Stimulated activated CD4-positive, alpha-beta T cell treated with anti-CD3 and anti-CD28 coated beads, TNF-alpha, amount 100 ng/mL, for 1 hour (primary cell): Measurements from ENCODE around the gene SCAMP3.
"Not testable (repeated sequence)": the region's sequence is repeated elsewhere in the genome, so short reads cannot be mapped to it uniquely, and the experiment has no call there.

ENCODE experiments used
- DNase-seq, 3 donors: peaks; one replicate each; pipeline ENCODE4 v3.0.0-alpha.2; 2020; ENCODE audit warnings: low read depth in 3 of 3, low spot score in 1 of 3

The SCAMP3 gene

DNA sequence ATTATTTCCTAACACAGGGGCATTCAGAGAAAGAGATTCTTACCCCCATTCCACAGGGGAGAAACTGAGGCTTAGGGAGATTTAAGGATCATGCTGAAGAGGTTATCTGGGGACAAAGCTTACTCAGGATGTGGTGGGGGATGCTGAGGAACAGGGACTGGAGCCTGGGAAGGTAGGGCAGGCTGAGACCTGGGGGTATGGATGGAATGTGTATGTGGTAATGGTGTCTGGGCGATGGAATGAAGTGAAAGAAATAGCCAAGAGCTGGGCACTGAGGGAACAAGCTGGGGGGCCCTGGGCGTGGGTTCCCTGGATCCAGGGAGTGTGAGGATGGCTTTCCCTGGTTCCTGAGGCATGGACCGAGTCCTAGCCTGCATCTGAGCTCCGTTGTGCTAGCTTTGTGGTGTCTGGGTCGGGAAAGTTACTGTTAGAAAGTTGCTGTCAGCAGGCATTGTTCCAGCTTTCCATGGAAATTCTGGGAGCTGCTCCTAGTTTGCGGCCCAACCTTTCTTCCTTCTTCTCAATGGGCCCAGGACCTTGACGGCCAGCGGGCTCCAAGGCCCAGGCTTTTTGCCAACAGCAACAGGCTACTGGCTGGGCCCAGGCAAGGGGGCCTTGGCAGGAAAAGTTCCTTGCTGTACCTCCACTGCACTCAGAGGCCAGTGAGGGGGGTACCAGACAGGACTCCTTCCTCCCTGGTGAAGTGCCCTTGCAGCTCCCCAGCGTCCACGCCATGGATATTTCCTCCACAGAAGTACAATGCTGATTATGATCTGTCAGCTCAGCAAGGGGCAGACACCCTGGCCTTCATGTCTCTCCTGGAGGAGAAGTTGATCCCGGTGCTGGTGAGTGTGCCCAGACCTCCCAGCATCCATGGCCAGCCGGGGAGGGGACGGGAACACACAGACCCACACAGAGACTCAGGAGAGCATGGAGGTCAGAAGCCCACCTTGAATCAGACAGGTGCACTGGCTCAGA lies 29.9 kb downstream of the SCAMP3 start:
- not testable (repeated sequence) for DNase-seq

DNA sequence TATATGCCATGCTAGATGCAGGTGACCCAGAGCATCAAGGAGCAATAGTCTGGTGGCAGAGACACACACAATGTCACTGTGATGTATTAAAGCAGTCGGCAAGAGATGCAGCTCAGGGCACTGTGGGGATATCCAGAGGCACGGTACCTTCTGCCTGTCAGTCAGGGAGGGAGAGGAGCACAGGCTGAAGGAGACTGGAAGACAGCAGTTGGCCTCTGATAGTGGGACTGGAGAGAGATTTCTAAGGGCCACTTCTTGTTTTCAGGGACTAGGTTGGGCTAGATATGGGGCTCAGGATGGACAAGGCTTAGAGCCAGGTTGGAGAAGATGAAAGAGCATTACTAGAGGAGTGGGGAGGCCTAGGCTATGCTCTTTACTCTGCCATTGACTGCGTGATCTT lies 30.9 kb downstream of the SCAMP3 start:
- not testable (repeated sequence) for DNase-seq

GRCh38 chr1:155228096-155228427 lies 34.1 kb downstream of the SCAMP3 start:
- DNase-seq = no peak

GRCh38 chr1:155227261-155228095 lies 34.7 kb downstream of the SCAMP3 start:
- DNase-seq = peak; percentile 96 to 100 (median 98)

GRCh38 chr1:155226910-155227260 lies 35.3 kb downstream of the SCAMP3 start:
- no peak for DNase-seq

DNA sequence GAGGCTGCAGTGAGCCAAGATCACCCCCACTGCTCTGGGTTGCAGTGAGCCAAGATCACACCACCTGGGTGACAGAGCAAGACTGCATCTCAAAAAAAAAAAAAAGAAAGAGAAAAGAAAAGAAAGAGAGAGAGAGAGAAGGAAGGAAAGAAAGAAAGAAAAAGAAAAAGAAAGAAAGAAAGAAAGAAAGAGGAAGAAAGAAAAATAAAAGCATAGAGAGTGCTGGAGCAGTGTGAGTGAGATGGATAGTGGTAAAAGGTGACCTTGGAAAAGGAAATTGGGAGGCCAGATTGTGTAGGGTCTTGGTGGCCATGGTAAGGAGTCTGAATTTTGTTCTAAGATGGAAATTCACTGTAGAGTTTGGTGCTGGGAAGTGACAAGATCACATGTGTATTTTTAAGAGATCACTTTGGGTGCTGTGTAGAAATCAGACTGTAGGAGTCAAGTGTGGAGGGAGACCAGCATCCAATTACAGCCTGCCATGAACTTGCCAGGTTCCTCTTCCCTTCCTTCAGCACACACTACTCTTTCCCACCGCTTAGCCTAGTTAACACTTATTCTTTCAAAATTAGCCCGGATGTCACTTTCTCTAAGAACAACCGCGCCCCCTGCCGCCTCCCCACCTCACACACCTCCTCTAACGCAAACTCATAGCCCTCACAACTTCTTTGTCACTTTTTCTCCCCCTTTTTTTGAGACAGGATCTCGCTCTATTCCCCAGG lies 35.8 kb downstream of the SCAMP3 start:
- DNase-seq = peak; percentile 57 to 83 (median 66)

DNA sequence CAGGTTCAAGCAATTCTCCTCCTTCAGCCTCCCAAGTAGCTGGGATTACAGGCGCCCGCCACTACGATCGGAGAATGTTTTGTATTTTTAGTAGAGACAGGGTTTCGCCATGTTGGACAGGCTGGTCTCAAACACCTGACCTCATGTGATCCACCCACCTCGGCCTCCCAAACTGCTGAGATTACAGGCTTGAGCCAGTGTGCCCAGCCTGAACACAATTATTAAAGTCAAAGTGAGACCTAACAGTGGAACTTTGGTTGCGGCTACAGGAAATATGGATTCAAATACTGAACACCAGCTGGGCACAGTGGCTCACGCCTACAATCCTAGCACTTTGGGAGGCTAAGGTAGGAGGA lies 36.8 kb downstream of the SCAMP3 start:
- DNase-seq = not testable (repeated sequence)

DNA sequence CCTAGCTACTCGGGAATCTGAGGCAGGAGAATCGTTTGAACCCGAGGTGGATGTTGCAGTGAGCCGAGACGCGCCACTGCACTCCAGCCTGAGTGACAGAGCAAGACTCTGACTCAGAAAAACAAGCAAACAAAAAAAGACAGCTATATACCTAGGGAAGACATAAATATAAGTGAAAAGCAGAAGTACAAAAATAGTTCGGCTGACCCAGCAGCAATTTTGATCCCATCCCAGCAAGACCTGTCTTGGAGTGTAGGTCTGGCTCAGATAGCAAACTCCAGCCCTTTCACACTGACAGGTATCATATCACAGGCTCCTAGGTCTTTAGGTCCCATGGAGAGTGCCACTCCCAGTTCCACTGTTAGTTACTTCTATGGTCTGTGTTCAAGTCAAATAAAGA lies 39.1 kb downstream of the SCAMP3 start:
- DNase-seq = no peak

DNA sequence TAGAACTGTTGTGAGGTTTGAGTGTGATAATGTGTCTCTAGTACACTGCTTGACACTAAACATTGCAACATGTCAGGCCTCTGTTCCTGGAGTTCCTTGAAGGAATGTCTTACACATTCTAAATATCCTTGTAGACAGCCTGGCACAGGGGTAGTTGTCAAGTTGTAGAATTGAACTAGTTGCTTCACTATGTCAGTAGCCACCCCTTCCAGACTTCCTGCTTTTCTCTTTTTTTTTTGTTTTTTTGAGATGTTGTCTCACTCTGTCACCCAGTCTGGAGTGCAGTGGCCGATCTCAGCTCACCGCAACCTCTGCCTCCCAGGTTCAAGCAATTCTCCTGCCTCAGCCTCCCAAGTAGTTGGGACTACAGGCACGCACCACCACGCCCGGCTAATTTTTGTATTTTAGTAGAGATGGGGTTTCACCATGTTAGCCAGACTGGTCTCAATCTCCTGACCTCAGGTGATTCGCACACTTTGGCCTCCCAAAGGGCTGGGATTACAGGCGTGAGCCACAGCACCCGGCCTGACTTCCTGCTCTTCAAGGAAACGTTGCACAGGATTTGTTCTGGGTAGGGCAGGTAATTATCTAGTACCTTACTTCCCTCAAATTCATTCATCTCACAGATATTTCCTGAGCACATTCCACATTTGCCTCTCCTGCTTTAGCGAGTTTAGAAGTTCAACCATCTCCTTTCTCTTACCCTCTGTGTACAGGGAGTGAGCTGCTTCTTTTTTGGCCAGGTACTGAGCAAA lies 41.8 kb downstream of the SCAMP3 start:
- DNase-seq = not testable (repeated sequence)

DNA sequence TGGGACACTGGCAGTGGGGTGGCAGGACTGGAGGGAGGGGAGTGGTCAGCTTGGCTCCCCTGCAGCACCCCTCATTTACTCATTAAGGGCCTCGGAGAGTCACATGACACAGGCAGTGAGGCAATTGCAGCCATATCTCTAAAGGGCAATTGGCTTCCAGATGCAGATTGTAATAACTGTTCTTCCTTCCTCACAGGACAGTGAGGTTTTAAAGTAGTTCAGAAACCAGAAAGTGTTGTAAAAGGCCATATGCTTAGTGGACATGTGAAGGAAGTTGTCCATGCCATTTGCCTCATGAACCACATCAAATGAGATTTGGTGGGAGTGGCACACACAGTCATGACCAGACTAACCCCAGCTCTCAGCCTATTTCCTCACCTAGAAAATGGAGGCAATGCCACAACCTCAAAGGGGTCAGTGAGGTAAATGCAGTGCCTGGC lies 42.5 kb downstream of the SCAMP3 start:
- no peak for DNase-seq

GRCh38 chr1:155218854-155219591 lies 43.1 kb downstream of the SCAMP3 start:
- DNase-seq = no peak

DNA sequence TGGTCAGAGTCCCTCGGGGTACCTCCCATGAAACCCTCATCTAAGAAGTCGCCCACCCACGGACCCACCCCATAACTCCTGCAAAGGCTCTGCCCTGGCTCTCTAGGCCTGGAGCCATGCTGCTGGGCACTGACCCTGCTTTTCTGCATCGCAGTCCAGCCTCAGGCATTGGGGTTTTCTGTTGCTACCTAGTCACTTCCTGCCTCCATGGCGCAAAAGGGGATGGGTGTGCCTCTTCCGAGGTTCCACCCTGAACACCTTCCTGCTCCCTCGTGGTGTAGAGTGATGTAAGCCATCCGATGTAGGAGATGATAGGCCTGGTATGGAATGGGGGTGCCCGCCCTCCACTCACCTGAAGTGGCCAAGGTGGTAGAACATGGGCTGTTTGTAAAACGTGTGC lies 47.5 kb downstream of the SCAMP3 start:
- DNase-seq = not testable (repeated sequence)

DNA sequence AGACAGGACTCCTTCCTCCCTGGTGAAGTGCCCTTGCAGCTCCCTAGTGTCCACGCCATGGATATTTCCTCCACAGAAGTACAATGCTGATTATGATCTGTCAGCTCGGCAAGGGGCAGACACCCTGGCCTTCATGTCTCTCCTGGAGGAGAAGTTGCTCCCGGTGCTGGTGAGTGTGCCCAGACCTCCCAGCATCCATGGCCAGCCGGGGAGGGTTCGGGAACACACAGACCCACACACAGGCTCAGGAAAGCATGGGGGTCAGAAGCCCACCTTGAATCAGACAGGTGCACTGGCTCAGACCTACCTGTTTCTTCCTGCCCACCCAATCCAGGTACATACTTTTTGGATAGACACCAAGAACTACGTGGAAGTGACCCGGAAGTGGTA lies 50.1 kb downstream of the SCAMP3 start:
- not testable (repeated sequence) for DNase-seq

DNA sequence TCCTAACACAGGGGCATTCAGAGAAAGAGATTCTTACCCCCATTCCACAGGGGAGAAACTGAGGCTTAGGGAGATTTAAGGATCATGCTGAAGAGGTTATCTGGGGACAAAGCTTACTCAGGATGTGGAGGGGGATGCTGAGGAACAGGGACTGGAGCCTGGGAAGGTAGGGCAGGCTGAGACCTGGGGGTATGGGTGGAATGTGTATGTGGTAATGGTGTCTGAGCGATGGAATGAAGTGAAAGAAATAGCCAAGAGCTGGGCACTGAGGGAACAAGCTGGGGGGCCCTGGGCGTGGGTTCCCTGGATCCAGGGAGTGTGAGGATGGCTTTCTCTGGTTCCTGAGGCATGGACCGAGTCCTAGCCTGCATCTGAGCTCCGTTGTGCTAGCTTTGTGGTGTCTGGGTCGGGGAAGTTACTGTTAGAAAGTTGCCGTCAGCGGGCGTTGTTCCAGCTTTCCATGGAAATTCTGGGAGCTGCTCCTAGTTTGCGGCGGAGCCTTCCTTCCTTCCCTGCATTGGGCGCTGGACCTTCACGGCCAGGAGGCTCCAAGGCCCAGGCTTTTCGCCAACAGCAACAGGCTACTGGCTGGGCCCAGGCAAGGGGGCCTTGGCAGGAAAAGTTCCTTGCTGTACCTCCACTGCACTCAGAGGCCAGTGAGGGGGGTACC lies 50.6 kb downstream of the SCAMP3 start:
- not testable (repeated sequence) for DNase-seq

- no peak for DNase-seq
Observed at GRCh38 chr1:155210314-155211104, 51.7 kb downstream of the SCAMP3 start.

DNA sequence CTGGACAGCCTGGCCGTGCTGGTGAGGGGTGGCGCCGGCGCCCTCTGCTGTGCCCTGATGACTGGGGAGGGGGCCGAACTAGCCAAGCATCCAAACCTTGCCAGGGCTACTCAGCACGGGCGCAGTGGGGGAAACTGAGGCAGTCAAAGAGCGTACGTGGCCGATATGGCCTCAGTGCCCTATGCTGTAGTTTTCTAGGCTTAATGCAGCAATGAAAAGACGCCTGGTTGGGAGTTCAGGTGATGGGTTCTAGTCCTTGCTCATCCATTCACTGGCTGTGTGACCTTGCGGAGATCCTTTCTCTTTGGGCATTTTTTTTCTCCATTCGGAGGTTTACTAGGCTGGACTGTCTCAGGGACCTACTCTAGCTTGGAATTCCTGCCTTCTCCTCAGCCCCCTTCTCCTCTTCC lies 52.8 kb downstream of the SCAMP3 start:
- DNase-seq = no peak

GRCh38 chr1:155208541-155209311 lies 53.4 kb downstream of the SCAMP3 start, which contains the start of gene MTX1:
TSS of gene MTX1 (plus strand) at chr1:155208695. CDS start at chr1:155208805, 110 bp downstream.
- peak; percentile 75 to 82 (median 76) for DNase-seq
